GM23248 (cell line): Measurements from ENCODE around the gene RTN4RL1. TPM values are rescaled to one million over a fixed set of nuclear protein-coding genes. Genes with fewer than 3 reads are reported as not detected.

Source experiments
- DNase-seq: peaks from one replicate; pipeline ENCODE4 v3.0.0-alpha.2; 2015
- H2AFZ ChIP-seq: fragments of 200-600 bp; sonication (generic); 2 replicates; pipeline ENCODE4 v1.6.1; 2016; ENCODE audit warnings: antibody characterized with exemption
- H3F3A ChIP-seq: fragments of 200-600 bp; sonication (generic); 2 replicates; pipeline ENCODE4 v1.6.1; 2016; ENCODE audit warnings: mild to moderate bottlenecking, antibody characterized with exemption, mixed run types; ENCODE audit not compliant: insufficient read depth
- H3K27ac ChIP-seq: fragments of 200-600 bp; sonication (generic); 2 replicates; pipeline ENCODE4 v1.5.1; 2016; ENCODE audit warnings: mild to moderate bottlenecking
- H3K27me3 ChIP-seq: fragments of 200-600 bp; sonication (generic); replicated peaks from 2 replicates; pipeline ENCODE4 v1.6.1; 2016; ENCODE audit warnings: mild to moderate bottlenecking; ENCODE audit not compliant: insufficient read depth
- H3K36me3 ChIP-seq: fragments of 200-600 bp; sonication (generic); 2 replicates; pipeline ENCODE4 v1.6.1; 2016; ENCODE audit warnings: low read depth, mild to moderate bottlenecking
- H3K4me1 ChIP-seq: fragments of 200-600 bp; sonication (generic); 2 replicates; pipeline ENCODE4 v1.6.1; 2016; ENCODE audit warnings: mild to moderate bottlenecking; ENCODE audit not compliant: insufficient read depth
- H3K4me2 ChIP-seq: fragments of 200-600 bp; sonication (generic); one replicate; pipeline ENCODE4 v1.6.1; 2016; ENCODE audit warnings: mild to moderate bottlenecking; ENCODE audit not compliant: unreplicated experiment
- H3K4me3 ChIP-seq: fragments of 200-600 bp; sonication (generic); 2 replicates; pipeline ENCODE4 v1.5.1; 2016; ENCODE audit warnings: mild to moderate bottlenecking
- H3K79me2 ChIP-seq: fragments of 200-600 bp; sonication (generic); 2 replicates; pipeline ENCODE4 v1.6.1; 2016; ENCODE audit warnings: mild to moderate bottlenecking; ENCODE audit not compliant: insufficient read depth
- H3K9ac ChIP-seq: fragments of 200-600 bp; sonication (generic); 2 replicates; pipeline ENCODE4 v1.6.1; 2016; ENCODE audit warnings: mild to moderate bottlenecking
- H3K9me2 ChIP-seq: fragments of 200-600 bp; sonication (generic); 2 replicates; pipeline ENCODE4 v1.6.1; 2016; ENCODE audit warnings: mixed run types, mild to moderate bottlenecking, moderate library complexity; ENCODE audit not compliant: insufficient read depth
- H3K9me3 ChIP-seq: fragments of 200-600 bp; sonication (generic); one replicate; pipeline ENCODE4 v1.6.1; 2017; ENCODE audit warnings: low read depth
- H4K20me1 ChIP-seq: fragments of 200-600 bp; sonication (generic); 2 replicates; pipeline ENCODE4 v1.6.0; 2016; ENCODE audit not compliant: insufficient read depth
- EZH2 ChIP-seq: fragments of 200-600 bp; sonication (generic); IDR thresholded peaks from 2 replicates; pipeline ENCODE4 v1.6.1; 2018; ENCODE audit warnings: antibody characterized with exemption, mild to moderate bottlenecking; ENCODE audit not compliant: insufficient read depth, poor library complexity, severe bottlenecking
- EZH2phosphoT487 ChIP-seq: fragments of 200-600 bp; sonication (generic); IDR thresholded peaks from 2 replicates; pipeline ENCODE4 v1.6.1; 2018; ENCODE audit warnings: antibody characterized with exemption, moderate library complexity, mild to moderate bottlenecking, low read depth; ENCODE audit not compliant: insufficient read depth
- WGBS, 2 experiments: methylation state at CpG; one replicate each; pipeline ENCODE4 v1.1.6; 2015 to 2017; ENCODE audit warnings: low lambda C conversion rate in 2 of 2, low coverage in 1 of 2; ENCODE audit errors: missing lambda C conversion rate in 2 of 2; 5-methylcytosine and 5-hydroxymethylcytosine counted together
- in situ Hi-C: fragments of 300-500 bp; cut with MboI; formaldehyde crosslinking; loops from 2 replicates; pipeline ENCODE4 v1.15.0; 2020
- polyA plus RNA-seq: library from polyadenylated mRNA; unstranded; fragments of >200 nt; fragmentation: Nextera tagmentation; extraction: Ambion mirVana; gene quantifications from 2 replicates; pipeline ENCODE4 v1.2.1, GENCODE V29; 2016
- total RNA-seq: library from RNA; depleted of rRNA; stranded (reverse); fragments of >200 nt; shearing (Covaris generic); gene quantifications from 2 replicates; pipeline ENCODE4 v1.2.3, GENCODE V29; 2014

The RTN4RL1 gene
- total and polyA plus RNA-seq, 2 experiments from 2014 or later, result 0.22 TPM; not detected in 1

GRCh38 chr17:2050300-2051060 is 25.3 kb upstream of the RTN4RL1 start:
- Histone ChIP-seq H3K79me2 (no peaks in the 10 kb centered on the region), H3K27me3 (no peaks in the 10 kb centered on the region), H3K4me1 (peaks cover 8% of the 10 kb centered on the region; the same call in 1 of the 2 replicates), H3K4me3 (peak overlapping the region; percentile 68), H3K27ac (no peak overlapping the region; the same call in 1 of the 2 replicates), H2AFZ (no peak overlapping the region), H4K20me1 (no peaks in the 10 kb centered on the region), H3K9ac (peak overlapping the region; percentile 62), H3F3A (no peaks in the 10 kb centered on the region; the same call in 1 of the 2 replicates), H3K36me3 (no peaks in the 10 kb centered on the region), H3K9me2 (no peaks in the 10 kb centered on the region), H3K9me3 (no peaks in the 10 kb centered on the region), H3K4me2 (peak overlapping the region; percentile 47)
- TF ChIP-seq EZH2phosphoT487, result no peak
- TF ChIP-seq EZH2, result no peak
- peak; percentile 85 for DNase-seq
- 0 to 2% methylated on average over 6 to 62 of the region's 88 CpGs for WGBS, 2 experiments
- in situ Hi-C loops, result no loop called here

GRCh38 chr17:2049333-2050299 is 24.5 kb upstream of the RTN4RL1 start:
- WGBS, 2 experiments, result 2 to 3% methylated on average over 49 to 91 of the region's 104 CpGs
- in situ Hi-C loops, result no loop called here
- Histone ChIP-seq H3K9me3 (no peaks in the 10 kb centered on the region), H3K4me3 (peak overlapping the region; percentile 91), H3K36me3 (no peaks in the 10 kb centered on the region), H3K27ac (peak overlapping the region; percentile 87), H3K9ac (peak overlapping the region; percentile 97), H4K20me1 (no peaks in the 10 kb centered on the region), H3K4me2 (peak overlapping the region; percentile 87), H2AFZ (peak overlapping the region; percentile 66), H3K9me2 (no peaks in the 10 kb centered on the region), H3K79me2 (peaks cover 8% of the 10 kb centered on the region; the same call in 1 of the 2 replicates), H3F3A (peaks cover 5% of the 10 kb centered on the region), H3K27me3 (no peaks in the 10 kb centered on the region), H3K4me1 (peaks cover 11% of the 10 kb centered on the region)
- DNase-seq, result peak; percentile 93
- TF ChIP-seq EZH2 (no peak), EZH2phosphoT487 (no peak)

DNA sequence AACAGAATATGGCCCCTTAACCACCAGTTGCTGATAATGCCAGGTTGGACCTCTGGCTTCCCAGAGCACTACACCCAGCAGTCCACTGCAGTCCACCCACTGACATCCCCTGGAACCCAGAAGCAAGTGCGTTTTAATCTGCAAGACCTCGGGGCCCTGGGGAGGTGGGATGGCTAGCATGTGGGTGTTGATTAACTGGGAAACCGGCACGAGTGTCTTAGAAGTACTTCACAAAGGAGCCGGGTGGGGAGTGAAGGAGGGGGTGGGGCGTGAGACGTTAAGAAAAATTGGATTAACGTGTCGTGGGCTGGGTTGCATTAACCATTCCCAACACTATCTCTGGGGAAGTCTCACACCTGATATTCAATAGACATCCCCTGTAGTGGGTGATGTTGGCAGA is 23.7 kb upstream of the RTN4RL1 start:
- TF ChIP-seq EZH2, result no peak
- no peak for TF ChIP-seq EZH2phosphoT487
- Histone ChIP-seq H2AFZ (peak overlapping the region; percentile 66; the same call in 1 of the 2 replicates), H3K9me3 (no peaks in the 10 kb centered on the region), H3K9me2 (no peaks in the 10 kb centered on the region), H3K4me1 (peaks cover 19% of the 10 kb centered on the region), H3F3A (peaks cover 12% of the 10 kb centered on the region), H3K36me3 (no peaks in the 10 kb centered on the region), H4K20me1 (no peaks in the 10 kb centered on the region), H3K79me2 (peaks cover 14% of the 10 kb centered on the region; the same call in 1 of the 2 replicates), H3K27ac (peak overlapping the region; percentile 87), H3K4me2 (peak overlapping the region; percentile 87), H3K4me3 (peak overlapping the region; percentile 91), H3K9ac (peak overlapping the region; percentile 97), H3K27me3 (no peaks in the 10 kb centered on the region)
- WGBS, 2 experiments, result 15 to 19% methylated on average over 8 to 9 of the region's 9 CpGs
- in situ Hi-C loops, result no loop called here
- DNase-seq, result peak; percentile 37

GRCh38 chr17:2047590-2047989 is 22.5 kb upstream of the RTN4RL1 start:
- Histone ChIP-seq H3K9ac (no peak overlapping the region), H4K20me1 (no peaks in the 10 kb centered on the region), H2AFZ (no peak overlapping the region), H3K4me1 (peaks cover 31% of the 10 kb centered on the region), H3F3A (peaks cover 23% of the 10 kb centered on the region), H3K27ac (no peak overlapping the region), H3K9me2 (no peaks in the 10 kb centered on the region), H3K4me2 (no peak overlapping the region), H3K4me3 (no peak overlapping the region), H3K27me3 (no peaks in the 10 kb centered on the region), H3K36me3 (peaks cover 7% of the 10 kb centered on the region; the same call in 1 of the 2 replicates), H3K79me2 (peaks cover 24% of the 10 kb centered on the region), H3K9me3 (no peaks in the 10 kb centered on the region)
- TF ChIP-seq EZH2, result no peak
- no peak for TF ChIP-seq EZH2phosphoT487
- WGBS, 2 experiments, result 89 to 91% methylated on average over 6 of the region's 6 CpGs
- in situ Hi-C loops, result no loop called here
- no peak for DNase-seq
